RPMI8226 (cell line): Measurements from ENCODE around the gene AEBP1.
A peak's percentile ranks its signal among the peaks of the same experiment; 100 is the strongest.
"Not testable (repeated sequence)": the region's sequence is repeated elsewhere in the genome, so short reads cannot be mapped to it uniquely, and the experiment has no call there.

Experiments used
- DNase-seq: peaks from one replicate; pipeline ENCODE4 v3.0.0-alpha.2; 2015

AEBP1 gene

DNA sequence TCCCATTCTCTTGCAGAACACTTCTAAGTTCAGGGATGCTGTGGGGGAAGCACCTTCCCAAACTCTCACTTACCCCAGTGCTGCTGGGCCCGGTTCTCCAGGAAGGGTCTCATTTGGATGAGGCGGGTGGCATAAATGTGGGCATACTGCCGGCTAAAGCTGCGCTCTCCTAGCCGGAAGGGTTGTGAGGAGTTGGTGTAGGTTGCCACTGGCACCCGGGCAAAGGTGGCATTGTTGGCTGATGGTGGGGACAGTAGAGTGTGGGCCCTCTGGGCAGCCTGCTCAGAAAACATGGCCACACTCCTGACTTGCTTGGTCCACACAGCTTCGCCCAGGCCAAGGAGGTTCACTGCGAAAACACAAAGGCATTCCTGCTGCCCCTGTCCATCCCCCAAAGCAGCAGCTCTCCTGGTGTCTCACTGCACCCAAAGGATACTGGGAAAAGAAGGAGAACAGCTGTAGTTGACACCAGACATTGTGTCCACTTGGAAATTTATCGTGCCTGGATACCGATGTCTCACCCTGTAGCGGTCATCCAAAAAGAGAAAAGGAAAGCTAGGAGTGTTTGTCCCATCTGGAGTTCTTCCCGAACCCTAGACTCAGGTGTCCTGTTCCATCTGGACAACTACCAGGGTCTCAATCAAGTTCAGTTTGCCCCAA, 17.7 kb downstream of the AEBP1 start:
- DNase-seq, result no peak

DNA sequence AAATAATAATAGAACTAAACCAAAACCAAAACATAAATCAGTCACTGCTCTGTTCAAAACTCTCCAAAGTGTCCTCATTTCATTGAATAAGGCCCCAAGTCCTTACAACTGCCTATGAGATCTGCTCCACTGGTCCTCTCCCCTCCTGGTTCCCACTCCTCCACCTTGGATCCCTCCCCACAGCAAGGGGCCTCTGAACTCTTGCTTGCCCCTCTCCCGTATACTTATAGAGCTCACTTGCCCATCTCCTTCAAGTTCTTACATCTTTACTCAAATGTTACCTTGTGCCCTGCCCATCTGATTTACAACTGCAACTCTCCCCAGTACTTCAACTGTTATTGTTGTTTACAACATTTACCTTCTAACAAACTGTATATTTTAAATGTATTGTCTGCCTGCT, 18.4 kb downstream of the AEBP1 start:
- DNase-seq, result no peak

DNA sequence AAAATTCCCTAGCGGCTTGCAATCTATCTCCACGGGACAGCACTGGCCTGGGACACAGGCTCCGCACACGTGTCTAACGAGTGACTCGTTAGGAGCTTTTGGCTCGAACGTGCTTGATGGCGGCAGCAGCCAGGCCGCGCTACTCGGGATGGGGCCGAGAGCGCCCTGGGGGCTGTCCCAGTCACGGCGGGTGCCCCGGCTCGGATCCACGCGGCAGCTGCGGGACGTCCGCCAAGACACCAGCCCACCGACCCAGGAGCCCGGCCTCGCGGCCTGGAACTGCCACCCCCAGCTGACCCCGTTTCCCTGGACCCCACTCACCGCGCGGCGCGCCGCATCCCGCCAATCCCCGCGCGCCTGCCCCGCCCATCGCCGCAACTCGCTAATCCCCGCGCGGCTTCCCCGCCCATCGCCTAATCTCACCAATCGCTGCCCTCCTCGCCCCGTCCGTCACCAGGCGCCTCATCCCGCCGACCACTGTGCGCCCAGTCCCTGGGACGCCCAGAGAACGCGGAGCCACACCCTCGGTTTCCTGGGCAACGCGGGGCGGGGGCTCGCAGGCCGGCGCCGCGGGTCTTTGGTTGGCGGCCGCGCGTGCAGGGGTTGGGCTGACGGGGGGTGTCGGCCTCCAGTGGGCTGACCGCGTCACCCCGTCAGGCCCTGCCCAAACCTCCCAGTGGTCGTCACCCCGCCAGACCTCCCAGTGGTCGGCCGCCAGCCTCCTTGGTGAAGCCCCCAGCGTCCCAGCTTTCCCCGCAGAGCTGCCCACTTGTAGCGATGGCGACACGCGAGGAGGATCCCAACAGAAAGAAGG, 19.3 kb downstream of the AEBP1 start, which contains the start of gene POLD2:
TSS of gene POLD2 (minus strand) at position 359 of the 814 bp plus-strand sequence. CDS start 1,495 bp downstream, outside the sequence.
- DNase-seq, result peak; percentile 99

DNA sequence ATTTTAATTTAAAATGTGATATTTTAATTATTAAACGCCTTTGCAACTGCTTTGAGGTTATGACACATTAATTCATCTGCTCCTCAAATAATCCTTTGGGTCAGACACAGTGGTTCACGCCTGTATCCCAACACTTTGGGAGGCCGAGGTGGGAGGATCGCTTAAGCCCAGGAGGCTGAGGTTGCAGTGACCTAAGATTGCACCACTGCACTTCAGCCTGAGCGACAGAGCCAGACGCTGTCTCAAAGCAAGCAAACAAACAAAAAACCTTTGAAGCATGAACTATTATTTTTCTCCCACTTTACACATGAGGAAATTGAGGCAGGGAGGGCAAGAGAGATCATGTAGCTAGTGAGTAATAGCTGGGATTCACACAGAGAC, 20.7 kb downstream of the AEBP1 start:
- DNase-seq, result no peak

DNA sequence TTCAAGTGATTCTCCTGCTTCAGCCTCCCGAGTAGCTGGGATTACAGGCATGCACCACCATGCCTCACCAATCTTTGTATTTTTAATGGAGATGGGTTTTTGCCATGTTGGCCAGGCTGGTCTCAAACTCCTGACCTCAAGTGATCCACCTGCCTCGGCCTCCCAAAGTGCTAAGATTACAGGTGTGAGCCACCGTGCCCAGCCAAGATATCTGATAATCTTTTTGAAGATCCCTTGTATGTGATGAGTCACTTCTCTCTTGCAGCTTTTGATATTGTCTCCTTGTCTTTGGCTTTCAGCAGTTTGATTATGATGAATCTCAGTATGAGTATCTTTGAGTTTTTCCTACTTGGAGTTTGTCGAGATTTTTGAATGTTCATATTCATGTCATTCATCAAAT, 22.4 kb downstream of the AEBP1 start:
- DNase-seq, result not testable (repeated sequence)

DNA sequence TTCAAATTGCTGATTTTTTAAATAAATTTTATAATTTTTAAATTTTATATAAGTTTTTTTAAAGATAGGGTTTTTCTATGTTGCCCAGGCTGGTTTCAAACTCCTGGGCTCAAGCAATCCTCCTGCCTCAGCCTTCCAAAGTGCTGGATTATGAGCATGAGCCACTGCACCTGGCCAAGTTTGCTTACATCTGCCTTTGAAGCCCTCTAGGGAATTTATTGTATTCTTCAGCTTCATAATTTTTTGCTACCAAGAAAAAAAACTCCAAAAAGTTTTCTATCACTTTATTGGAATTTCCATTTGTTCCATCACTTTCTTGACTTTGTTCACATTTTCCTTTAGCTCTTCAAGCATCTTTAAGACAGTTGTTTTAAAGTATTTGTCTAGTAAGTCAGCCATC, 23.0 kb downstream of the AEBP1 start:
- DNase-seq, result no peak

DNA sequence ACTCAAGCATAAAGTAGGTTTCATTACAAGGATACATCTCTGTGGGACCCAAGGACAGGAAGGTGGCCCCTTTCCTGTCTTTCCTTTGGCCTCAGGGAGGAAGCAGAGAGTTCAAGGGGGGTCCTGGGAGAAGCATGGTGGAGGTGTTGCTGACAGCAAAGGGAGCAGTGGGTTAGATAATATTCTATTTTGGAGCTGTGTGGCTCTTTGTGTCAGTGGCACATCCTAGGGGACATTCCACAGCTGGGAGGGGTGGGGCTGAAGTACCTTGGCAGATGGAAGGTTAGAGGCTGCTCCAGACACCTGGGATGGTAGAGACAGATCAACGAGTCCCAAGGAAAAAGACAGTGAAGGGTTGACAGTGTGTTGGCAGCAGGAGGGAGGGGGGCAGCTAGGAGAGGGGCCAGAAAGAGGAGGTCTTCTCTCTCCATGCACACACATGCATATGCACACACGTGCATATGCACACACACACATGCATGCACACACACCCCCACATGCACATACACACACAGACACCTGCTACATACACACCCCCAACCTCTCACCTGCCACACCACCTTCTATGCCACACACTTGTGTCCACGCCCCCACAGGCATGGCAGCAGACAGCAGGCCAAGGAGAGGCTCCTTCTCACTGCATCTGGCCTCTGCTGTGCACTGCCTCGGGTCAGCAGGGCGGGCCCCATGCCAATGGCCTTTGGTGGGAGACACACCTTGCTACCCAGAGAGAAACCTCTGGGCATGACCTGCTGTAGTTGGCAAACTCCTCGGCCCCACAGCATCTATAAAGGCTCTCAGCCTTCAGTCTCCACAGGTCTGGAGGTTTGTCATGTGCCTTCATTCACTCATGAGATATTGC, 24.8 kb downstream of the AEBP1 start:
- no peak for DNase-seq

DNA sequence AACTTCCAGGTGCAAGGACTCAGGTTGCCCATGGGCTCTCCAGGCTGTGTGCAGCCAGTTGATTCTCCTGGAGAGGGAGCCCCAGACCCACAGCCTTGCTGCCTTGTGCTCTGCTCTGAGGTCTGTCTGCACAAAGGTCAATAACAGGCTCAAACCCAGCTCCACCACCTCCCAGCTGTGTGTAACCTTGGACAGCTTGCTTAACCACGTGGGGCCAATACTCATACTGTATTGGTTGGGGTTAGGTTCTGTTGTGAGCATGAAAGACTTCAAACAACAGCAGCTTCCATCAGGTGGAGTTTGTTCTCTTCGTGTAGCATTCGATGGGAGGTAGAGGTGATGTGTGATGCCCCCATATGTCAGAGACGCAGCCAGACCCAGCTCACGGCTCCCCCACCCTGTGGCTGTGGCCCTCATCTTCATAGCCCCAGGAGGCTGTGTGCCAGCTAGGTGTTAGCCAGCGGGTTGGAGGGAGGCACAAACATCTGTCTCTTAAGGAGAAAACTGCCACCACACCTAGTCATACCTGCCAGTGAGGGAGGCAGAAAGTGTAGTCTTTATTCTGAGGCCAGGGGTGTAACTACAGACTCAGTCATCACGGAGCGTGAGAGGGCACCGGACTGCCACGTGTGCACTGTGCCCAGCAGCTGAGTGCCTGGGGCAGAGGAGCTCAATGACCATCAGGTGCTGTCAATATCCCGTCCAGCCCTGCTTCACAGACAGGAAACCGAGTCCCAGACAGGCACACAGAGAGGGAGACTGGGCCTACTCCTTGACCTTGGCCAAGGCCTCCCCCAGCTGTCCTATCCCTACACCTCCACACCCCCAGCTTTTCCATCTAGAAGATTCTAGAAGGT, 27.3 kb downstream of the AEBP1 start:
- DNase-seq, result peak; percentile 86

DNA sequence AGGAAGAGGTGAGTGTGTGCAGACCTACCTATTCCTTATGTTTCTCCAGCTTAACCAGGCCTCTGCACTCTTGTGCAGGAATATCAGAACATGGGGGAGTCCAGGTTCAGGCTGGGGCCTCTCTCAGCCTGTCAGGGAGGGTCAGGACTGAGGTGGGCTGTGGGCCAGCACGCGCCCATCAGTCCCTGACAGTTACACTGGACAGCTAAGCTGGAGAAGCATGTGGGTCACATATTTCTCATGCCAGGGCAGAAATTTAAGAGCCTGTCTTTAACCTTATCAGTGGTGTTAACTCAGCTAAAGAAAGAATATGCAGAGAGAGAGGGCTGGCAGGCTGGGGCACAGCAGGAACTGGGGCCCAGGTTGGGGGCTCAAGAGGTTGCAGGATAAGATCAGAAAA, 27.9 kb downstream of the AEBP1 start:
- no peak for DNase-seq

DNA sequence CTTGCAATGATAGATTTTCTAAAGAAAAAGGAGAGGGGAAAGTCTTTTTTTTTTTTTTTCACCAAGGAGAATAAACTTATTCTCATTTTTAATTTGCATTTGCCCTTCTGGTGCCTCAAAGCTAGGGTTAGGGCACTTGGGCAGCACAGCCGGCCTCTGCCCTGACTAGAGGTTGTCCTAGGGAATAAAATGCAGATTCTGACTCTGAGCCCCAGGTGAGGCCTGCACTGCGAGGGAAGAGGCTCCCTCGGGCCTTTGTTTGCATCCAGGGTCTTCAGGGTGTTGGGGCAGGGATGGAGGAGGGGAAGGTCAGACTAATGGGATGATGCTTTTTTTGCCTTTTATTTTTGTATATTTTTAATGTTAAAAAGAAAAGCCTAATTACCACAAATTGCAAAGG, 29.1 kb downstream of the AEBP1 start:
- DNase-seq, result no peak

DNA sequence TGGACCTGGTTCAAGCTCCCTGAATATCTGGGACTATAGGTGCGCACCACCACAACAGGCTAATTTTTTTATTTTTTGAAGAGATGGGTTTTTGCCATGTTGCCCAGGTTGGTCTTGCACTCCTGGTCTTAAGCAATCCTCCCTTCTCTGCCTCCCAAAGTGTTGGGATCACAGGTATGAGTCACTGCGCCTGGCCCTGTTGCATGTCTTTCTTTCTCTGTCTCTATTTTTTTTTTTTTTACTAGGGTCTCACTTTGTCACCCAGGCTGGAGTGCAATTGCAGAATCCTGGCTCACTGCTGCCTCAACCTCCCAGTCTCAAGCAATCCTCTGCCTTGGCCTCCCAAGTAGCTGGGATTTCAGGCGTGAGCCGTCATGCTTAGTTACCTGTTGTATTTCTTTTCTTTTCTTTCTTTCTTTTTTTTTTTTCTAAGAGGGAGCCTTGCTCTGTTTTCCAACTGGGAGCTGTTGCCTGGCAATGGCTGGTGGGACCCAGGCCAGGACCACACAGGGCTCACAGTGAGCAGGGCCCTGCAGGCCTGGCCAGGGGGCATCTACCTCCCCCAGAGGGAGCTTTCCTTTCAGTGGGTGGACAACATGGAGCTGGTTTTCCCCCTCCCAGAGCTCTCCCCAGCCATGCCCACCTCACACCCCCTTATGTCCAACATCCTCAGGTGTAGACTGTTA, 30.9 kb downstream of the AEBP1 start:
- DNase-seq, result no peak

DNA sequence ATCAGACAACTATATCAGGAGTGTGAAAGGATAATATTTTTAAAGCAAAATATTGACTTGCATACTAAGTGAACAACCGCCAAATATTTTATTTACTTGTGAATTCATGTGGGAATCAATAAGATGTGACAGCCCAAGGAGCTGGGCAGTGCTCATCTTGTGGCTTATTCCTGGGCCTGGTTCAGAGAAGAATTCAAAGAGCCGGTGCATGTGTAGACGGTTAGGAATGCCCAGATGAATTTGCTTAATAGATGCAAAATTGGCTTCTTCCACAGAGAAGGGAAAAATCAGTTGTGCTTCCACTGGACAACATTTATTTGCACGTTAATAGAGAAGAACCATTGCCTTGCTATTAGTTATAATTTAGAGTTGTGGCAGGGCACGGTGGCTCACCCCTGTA, 32.6 kb downstream of the AEBP1 start:
- DNase-seq, result no peak

DNA sequence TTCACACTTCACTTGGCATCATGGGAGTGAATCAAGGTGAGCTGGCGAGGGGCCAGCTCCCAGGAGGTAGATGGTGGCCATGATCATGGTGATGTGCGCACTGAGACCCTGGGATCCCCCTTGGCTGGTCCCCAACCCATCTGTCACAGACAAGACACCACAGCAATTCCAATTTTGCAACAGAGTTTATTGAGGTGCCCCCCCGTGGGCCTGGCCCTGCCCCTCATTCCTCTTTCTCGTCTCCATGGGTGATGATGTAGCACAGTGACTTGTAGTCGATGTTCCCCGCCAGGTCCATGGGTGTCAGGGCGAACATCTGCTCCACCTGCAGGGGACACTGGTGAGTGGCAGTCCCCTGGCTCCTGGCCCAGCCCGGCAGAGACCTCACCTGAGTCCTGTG, 34.6 kb downstream of the AEBP1 start:
- DNase-seq, result peak; percentile 61

DNA sequence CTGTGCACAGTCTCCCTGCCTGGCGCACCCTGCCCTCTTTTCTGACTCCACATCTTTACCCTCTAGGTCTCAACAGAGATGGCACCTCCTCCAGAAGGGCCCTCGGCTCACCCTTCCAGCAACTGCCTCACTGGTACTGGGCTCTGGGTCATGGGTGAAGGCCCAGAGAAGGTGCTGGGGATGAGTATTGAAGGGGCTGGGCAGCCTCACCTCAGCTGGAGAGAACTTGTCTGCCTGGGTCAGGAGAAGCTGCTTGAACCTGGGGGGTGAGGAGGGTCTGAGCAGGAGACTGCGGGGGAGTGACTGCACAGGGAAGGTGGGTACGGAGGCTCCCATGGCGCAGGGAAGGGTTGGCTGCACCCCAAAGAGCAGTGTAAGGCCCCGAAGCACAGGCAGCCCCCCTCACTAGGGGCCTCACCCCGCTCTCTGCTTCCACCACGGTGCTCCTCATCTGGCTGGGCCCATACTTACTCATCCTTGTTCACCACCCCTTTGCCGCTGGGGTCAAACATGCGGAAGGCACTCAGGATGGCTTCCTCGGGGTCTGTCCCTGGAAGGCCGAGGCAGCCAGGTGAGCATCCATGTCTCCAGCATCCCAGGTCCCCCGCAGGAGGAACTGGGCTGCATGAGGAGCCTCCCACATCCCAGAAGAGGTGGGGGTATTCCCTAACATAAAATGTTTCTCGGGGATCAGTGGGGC, 35.3 kb downstream of the AEBP1 start:
- DNase-seq, result no peak

DNA sequence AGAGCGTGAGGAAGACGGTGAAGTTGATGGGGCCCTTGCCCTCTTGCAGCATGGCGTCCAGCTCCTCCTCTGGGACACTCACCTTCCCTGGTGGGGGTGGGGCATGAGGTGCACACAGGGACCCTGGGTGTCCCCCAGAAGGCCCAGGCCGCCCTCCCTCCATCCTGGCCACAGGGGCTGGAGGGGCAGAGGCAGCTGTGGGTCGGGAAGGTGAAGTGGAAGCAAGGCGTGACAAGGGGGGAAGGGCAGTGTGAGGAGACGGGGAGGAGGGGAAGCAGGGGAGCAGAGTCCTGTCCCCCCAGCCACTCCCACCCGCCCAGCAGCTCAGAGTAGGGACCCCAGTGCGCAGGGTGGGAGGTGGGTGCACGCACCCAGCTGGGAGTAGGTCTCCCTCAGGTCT, 36.2 kb downstream of the AEBP1 start:
- DNase-seq, result no peak

DNA sequence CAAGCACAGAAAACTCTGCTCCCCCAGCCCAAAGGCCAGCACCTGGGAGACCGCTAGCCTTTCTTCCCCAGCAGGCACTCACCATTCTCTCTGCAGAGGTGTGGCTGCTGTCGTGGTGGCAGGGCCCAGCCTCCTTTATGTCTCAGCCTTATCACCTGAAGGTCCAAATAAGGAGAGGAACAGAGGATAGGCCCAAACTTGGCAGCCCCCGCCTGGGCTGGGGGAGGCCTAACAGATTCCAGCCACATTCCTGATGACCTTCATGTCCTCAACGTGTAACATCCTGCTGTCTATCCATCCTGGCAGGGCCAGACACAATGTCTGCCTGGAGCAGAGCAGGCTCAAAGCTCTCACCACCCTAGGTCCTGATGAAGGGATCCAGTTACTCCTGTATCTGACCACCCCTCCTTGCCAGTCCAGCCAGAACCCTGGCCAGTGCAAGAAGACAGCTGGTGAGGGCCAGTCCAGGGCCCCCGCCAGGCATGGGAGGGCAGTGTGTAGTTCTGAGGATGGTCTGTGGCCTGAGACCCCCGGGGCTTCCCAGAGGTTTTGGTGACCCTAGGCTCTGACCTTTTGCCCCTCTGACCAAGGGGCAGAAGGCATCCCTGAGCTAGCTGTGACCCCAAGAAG, 37.2 kb downstream of the AEBP1 start, which contains the start of gene MYL7:
TSS of gene MYL7 (minus strand) at position 112 of the 630 bp plus-strand sequence. CDS start at position 85, 27 bp downstream.
- DNase-seq, result no peak

DNA sequence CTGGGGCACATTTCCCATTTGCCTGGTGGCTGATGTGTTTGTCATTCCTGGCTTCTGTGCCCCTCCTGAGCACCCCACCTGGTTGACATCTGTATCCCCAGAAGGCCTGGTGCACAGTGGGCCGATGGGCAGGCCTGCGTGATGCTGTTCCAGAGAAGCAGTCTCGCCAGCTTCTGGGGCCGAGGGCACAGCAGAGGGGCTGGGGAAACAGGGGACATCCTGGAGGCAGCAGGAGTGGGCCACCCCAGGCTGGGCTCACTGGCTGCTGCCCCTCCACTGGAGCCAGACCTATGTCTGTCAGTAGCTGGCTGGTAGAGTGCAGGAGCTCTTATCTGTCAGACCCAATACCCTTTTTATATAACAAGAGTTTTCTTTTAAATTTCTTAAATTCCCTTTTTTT, 37.9 kb downstream of the AEBP1 start:
- no peak for DNase-seq

DNA sequence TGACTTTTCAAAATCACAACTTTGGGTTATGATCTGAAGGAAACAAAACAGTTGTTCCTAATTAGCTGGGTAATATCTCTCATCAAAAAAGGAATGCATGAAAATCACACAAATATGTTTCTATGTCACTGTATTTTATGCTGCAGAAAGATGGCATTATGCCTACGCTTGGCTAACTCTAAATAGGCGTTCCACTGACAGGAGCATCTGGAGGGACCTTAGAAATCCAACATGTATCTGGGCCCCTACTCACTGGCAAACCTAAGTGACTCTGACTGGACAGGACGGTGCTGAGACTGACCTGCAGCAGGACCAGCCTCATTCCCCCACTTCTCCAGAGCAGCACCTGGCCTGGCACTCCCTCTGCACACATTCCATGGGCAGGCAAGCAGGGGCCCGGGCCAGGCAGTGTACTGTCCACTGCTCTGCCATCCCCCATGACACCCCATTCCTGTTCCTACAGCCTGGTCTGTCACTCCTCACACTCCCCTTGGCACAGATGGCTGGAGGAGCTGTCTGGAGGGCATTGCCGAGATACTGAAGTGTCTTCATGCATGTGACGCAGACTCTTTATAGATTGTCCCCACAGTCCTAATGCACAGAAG, 39.6 kb downstream of the AEBP1 start:
- DNase-seq, result no peak

DNA sequence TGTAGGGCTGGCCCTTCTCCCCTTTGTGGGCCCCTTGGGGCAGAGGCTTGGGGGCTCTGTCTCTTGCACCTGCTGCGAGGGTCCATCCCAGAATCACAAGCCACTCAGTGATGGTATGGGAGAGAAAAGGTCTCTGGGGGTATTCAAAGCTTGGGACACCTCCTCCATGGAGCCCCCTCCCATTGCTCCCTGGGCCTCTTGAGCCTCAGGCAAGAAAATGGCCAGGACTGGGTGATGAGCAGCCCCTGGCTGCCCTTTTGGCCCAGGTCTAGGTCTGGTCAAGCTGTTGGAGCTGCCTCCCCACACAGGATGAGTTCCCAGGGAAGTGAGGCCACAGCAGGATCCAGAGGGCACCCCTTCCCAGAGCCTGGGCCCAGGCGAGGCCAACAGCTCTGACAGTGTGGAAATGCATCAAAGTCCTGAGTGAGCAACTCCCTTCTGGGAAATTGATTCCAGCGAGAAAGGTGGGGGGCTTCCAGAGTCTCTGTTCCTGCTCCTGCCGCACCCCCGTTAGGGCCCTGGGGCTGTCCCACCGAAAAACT, 40.4 kb downstream of the AEBP1 start:
- DNase-seq, result no peak

DNA sequence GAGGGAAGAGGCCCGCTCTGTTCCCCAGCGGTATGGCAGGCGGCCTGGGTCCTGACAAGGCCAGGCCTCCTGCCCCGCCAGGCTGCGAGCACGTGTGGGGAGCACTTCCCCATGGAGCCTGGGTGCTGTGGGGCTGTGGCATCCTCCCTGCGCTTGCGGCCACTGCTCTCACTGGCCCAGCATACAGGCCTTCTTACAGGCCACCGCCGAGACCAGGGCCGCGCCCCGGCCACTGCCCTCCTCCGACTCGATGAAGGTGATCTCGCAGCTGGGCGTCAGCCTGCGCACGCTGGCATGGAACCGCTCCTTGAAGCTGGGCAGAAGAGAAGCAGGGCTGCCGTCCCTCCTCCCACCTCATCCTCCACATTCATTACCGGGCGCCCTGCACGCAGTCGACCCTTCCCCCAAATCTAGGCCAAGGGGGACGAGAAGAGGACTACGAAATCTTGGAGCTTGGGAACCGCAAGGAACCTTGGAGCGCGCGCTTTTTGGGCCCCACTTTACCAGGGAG, 40.9 kb downstream of the AEBP1 start:
- DNase-seq, result no peak
